ENCODE data around the gene NDE1.

- TF ChIP-seq CTCF (IDR thresholded peaks at IDR 0.05; ENCODE audit: control extremely low read depth in 1 of 3, insufficient read depth in 1 of 3, low read depth in 1 of 3, low read length in 3 of 3) (no peak), CEBPB (IDR thresholded peaks at IDR 0.05; ENCODE audit: low read depth, low read length) (no peak), EP300 (IDR thresholded peaks at IDR 0.05; ENCODE audit: borderline replicate concordance in 1 of 2, low read depth in 2 of 2, low read length in 2 of 2) (no peak), JUN (IDR thresholded peaks at IDR 0.05; ENCODE audit: low read depth, low read length) (no peak), MAFK (IDR thresholded peaks at IDR 0.05; ENCODE audit: low read depth, low read length) (no peak), HDAC6 (IDR thresholded peaks at IDR 0.05; ENCODE audit: low read depth, low read length) (no peak), KDM1A (IDR thresholded peaks at IDR 0.05; ENCODE audit: borderline replicate concordance, low read length) (no peak), POLR2A (IDR thresholded peaks at IDR 0.05; ENCODE audit: control extremely low read depth in 1 of 2, low read depth in 2 of 2, low read length in 2 of 2) (no peak), TAF7 (optimal IDR thresholded peaks at IDR 0.05; ENCODE audit: borderline replicate concordance, low read depth, low read length) (no peak), YY1 (IDR thresholded peaks at IDR 0.05; ENCODE audit: low read depth, low read length) (no peak), ZNF274 (IDR thresholded peaks at IDR 0.05; ENCODE audit: borderline replicate concordance, extremely low read depth, low read length) (no peak), EZH2 (IDR thresholded peaks at IDR 0.05; ENCODE audit: low read depth, low read length, severe bottlenecking) (no peak)
Measured at GRCh38 chr16:15770107-15770506, 120.1 kb downstream of the NDE1 start.

All from H1 (cell line).